ENCODE data around the gene CDC6. TPM values are rescaled to one million over a fixed set of nuclear protein-coding genes. Genes with fewer than 3 reads are reported as not detected.

Gene CDC6
- total RNA-seq, 1 donor from 2014 or later = 18.2 TPM

GRCh38 chr17:40310882-40311391 is 23.3 kb downstream of the CDC6 start:
- Mint-ChIP-seq H3K27ac (ENCODE audit: unreplicated experiment) (no peak overlapping the region), H3K4me1 (ENCODE audit: unreplicated experiment) (peaks cover 34% of the 10 kb centered on the region), H3K36me3 (ENCODE audit: low read depth, unreplicated experiment) (no peaks in the 10 kb centered on the region)

GRCh38 chr17:40311575-40311974 is 23.9 kb downstream of the CDC6 start:
- TF ChIP-seq CTCF (IDR thresholded peaks at IDR 0.05; ENCODE audit: unreplicated experiment) = no peak
- no peaks in the 10 kb centered on the region for H3K9me3 Mint-ChIP-seq (ENCODE audit: unreplicated experiment)
- peaks cover 14% of the 10 kb centered on the region for H3K27me3 Mint-ChIP-seq (ENCODE audit: unreplicated experiment)
- no peak overlapping the region for H3K27ac Mint-ChIP-seq (ENCODE audit: unreplicated experiment)
- H3K4me3 Mint-ChIP-seq (ENCODE audit: unreplicated experiment) = no peak overlapping the region
- no peaks in the 10 kb centered on the region for H3K36me3 Mint-ChIP-seq (ENCODE audit: low read depth, unreplicated experiment)
- DNase-seq (ENCODE audit: low spot score) = no peak
- H3K4me1 Mint-ChIP-seq (ENCODE audit: unreplicated experiment) = peaks cover 40% of the 10 kb centered on the region

More at GRCh38 chr17:40310882-40311391, 23.3 kb downstream of the CDC6 start:
- Mint-ChIP-seq H3K27me3 (ENCODE audit: unreplicated experiment) (peaks cover 11% of the 10 kb centered on the region), H3K9me3 (ENCODE audit: unreplicated experiment) (no peaks in the 10 kb centered on the region), H3K4me3 (ENCODE audit: unreplicated experiment) (no peak overlapping the region)
- DNase-seq (ENCODE audit: low spot score) = no peak
- no peak for TF ChIP-seq CTCF (IDR thresholded peaks at IDR 0.05; ENCODE audit: unreplicated experiment)

- H3K9me3 Mint-ChIP-seq (ENCODE audit: unreplicated experiment) = no peaks in the 10 kb centered on the region
- peaks cover 14% of the 10 kb centered on the region for H3K27me3 Mint-ChIP-seq (ENCODE audit: unreplicated experiment)
- H3K4me3 Mint-ChIP-seq (ENCODE audit: unreplicated experiment) = no peak overlapping the region
- no peak overlapping the region for H3K27ac Mint-ChIP-seq (ENCODE audit: unreplicated experiment)
- DNase-seq (ENCODE audit: low spot score) = no peak
- no peak for TF ChIP-seq CTCF (IDR thresholded peaks at IDR 0.05; ENCODE audit: unreplicated experiment)
- no peaks in the 10 kb centered on the region for H3K36me3 Mint-ChIP-seq (ENCODE audit: low read depth, unreplicated experiment)
- peaks cover 43% of the 10 kb centered on the region for H3K4me1 Mint-ChIP-seq (ENCODE audit: unreplicated experiment)
Measured at GRCh38 chr17:40312131-40312731, 24.6 kb downstream of the CDC6 start.

- H3K27me3 Mint-ChIP-seq (ENCODE audit: unreplicated experiment) = peaks cover 14% of the 10 kb centered on the region
Measured at GRCh38 chr17:40312893-40313667, 25.4 kb downstream of the CDC6 start.

More at GRCh38 chr17:40312893-40313667, 25.4 kb downstream of the CDC6 start:
- no peak overlapping the region for H3K27ac Mint-ChIP-seq (ENCODE audit: unreplicated experiment)
- peaks cover 50% of the 10 kb centered on the region for H3K4me1 Mint-ChIP-seq (ENCODE audit: unreplicated experiment)
- H3K36me3 Mint-ChIP-seq (ENCODE audit: low read depth, unreplicated experiment) = no peaks in the 10 kb centered on the region
- no peak for DNase-seq (ENCODE audit: low spot score)
- no peaks in the 10 kb centered on the region for H3K9me3 Mint-ChIP-seq (ENCODE audit: unreplicated experiment)
- no peak overlapping the region for H3K4me3 Mint-ChIP-seq (ENCODE audit: unreplicated experiment)
- no peak for TF ChIP-seq CTCF (IDR thresholded peaks at IDR 0.05; ENCODE audit: unreplicated experiment)
